HCT116 (cell line): Measurements from ENCODE around the gene ATP11B. TPM values are rescaled to one million over a fixed set of nuclear protein-coding genes. Genes with fewer than 3 reads are reported as not detected.

Source experiments
- ATAC-seq: fragments of 200-7000 bp; cut with Tn5 transposase; 2 replicates; pipeline ENCODE4 v1.9.1; 2020; ENCODE audit warnings: mild to moderate bottlenecking, moderate library complexity
- BruUV-seq: library from RNA; stranded (reverse); fragments of 400-500 nt; replicated peaks from 2 replicates; lab custom pipeline; 2021; lab: Mats Ljungman, UMichigan
- CTCF ChIA-PET: fragments of 300-600 bp; sonication (Branson Sonifier 250); formaldehyde crosslinking; loops from one replicate; lab custom pipeline; 2021; ENCODE audit warnings: antibody characterized with exemption; lab: Charles Lee
- POLR2A ChIA-PET: fragments of 300-600, 350-600 bp; sonication (Branson Sonifier 250); formaldehyde crosslinking; loops from one replicate; lab custom pipeline; 2021; ENCODE audit warnings: antibody characterized with exemption; lab: Charles Lee
- RAD21 ChIA-PET, 2 experiments: fragments of 300-600 bp; sonication (Branson Sonifier 250); formaldehyde crosslinking; loops; one replicate each; lab custom pipeline; 2023; ENCODE audit warnings: low total read pairs in 2 of 2; ENCODE audit not compliant: uncharacterized antibody in 2 of 2, unreplicated experiment in 2 of 2, low non-redundant PET in 1 of 2; lab: Charles Lee
- DNase-seq: peaks from one replicate; pipeline ENCODE4 v3.0.0-alpha.2; 2010; ENCODE audit warnings: low read depth, low spot score
- H2AFZ ChIP-seq: fragments of 200-600 bp; shearing (Covaris generic), sonication (generic); 2 replicates; pipeline ENCODE4 v1.6.1; 2017; ENCODE audit warnings: low read depth, mixed run types, mixed read lengths, antibody characterized with exemption, low read length; ENCODE audit not compliant: poor library complexity, severe bottlenecking
- H3K27ac ChIP-seq: 2 replicates; pipeline ENCODE4 v1.5.1; 2012; ENCODE audit warnings: low read depth, low read length
- H3K27me3 ChIP-seq: fragments of 200-600 bp; sonication (generic); 2 replicates; pipeline ENCODE4 v1.6.1; 2016; ENCODE audit warnings: mixed run types, low read length, mixed read lengths; ENCODE audit not compliant: insufficient read depth
- H3K36me3 ChIP-seq, 2 experiments: fragments of 200-500 bp in 1 of 2; fragments of 200-600 bp in 1 of 2; sonication (Bioruptor generic) in 1 of 2; sonication (generic) in 1 of 2; 2 replicates each; pipeline versions ENCODE4 v1.5.1 to v1.6.1; 2014 to 2016; ENCODE audit warnings: low read length in 2 of 2, inconsistent platforms in 1 of 2, mixed read lengths in 1 of 2, mixed run types in 1 of 2; ENCODE audit not compliant: insufficient read depth in 2 of 2, control insufficient read depth in 1 of 2
- H3K4me1 ChIP-seq, 2 experiments: fragments of 200-600 bp in 1 of 2; sonication (generic) in 1 of 2; 2 replicates each; pipeline versions ENCODE4 v1.5.1 to v1.6.1; 2012 to 2017; ENCODE audit warnings: low read length in 2 of 2, inconsistent platforms in 1 of 2, mild to moderate bottlenecking in 1 of 2, mixed read lengths in 1 of 2, mixed run types in 1 of 2, moderate library complexity in 1 of 2; ENCODE audit not compliant: insufficient read depth in 2 of 2, control insufficient read depth in 1 of 2
- H3K4me2 ChIP-seq: fragments of 200-600 bp; sonication (generic); 2 replicates; pipeline ENCODE4 v1.6.1; 2017; ENCODE audit warnings: mixed run types, low read length, mixed read lengths
- H3K4me3 ChIP-seq, 2 experiments: fragments of 200-600 bp in 1 of 2; sonication (generic) in 1 of 2; replicated peaks in 1 of 2; 2 replicates each; pipeline ENCODE4 v1.5.1; 2011 to 2016; ENCODE audit warnings: low read length in 2 of 2, control low read depth in 1 of 2, low read depth in 1 of 2, mild to moderate bottlenecking in 1 of 2, mixed read lengths in 1 of 2, mixed run types in 1 of 2
- H3K79me2 ChIP-seq: fragments of 200-600 bp; sonication (generic); 2 replicates; pipeline ENCODE4 v1.6.1; 2017; ENCODE audit warnings: mild to moderate bottlenecking, mixed run types, low read length, moderate library complexity, mixed read lengths; ENCODE audit not compliant: insufficient read depth
- H3K9ac ChIP-seq: fragments of 200-600 bp; sonication (generic); 2 replicates; pipeline ENCODE4 v1.6.1; 2016; ENCODE audit warnings: low read length, mixed read lengths
- H3K9me2 ChIP-seq: fragments of 200-600 bp; sonication (generic), shearing (Covaris generic); 2 replicates; pipeline ENCODE4 v1.6.1; 2017; ENCODE audit warnings: mixed run types, mild to moderate bottlenecking, moderate library complexity; ENCODE audit not compliant: insufficient read depth
- H3K9me3 ChIP-seq, 2 experiments: fragments of 200-500 bp in 1 of 2; fragments of 200-600 bp in 1 of 2; sonication (Bioruptor generic) in 1 of 2; sonication (generic) in 1 of 2; 2 replicates each; pipeline ENCODE4 v1.6.1; 2014 to 2017; ENCODE audit warnings: low read length in 2 of 2, mixed read lengths in 2 of 2, inconsistent platforms in 1 of 2, low read depth in 1 of 2, mild to moderate bottlenecking in 1 of 2, mixed run types in 1 of 2, moderate library complexity in 1 of 2; ENCODE audit not compliant: control insufficient read depth in 1 of 2, insufficient read depth in 1 of 2
- H4K20me1 ChIP-seq: fragments of 200-600 bp; sonication (generic), shearing (Covaris generic); 2 replicates; pipeline ENCODE4 v1.6.1; 2017; ENCODE audit warnings: mixed run types, mild to moderate bottlenecking, moderate library complexity; ENCODE audit not compliant: insufficient read depth
- CBX3 ChIP-seq: IDR thresholded peaks from 2 replicates; pipeline ENCODE4 v1.6.1; 2012; ENCODE audit warnings: low read depth
- CEBPB ChIP-seq: IDR thresholded peaks from 2 replicates; pipeline ENCODE4 v1.6.1; 2012; ENCODE audit warnings: low read depth
- EGR1 ChIP-seq: IDR thresholded peaks from 2 replicates; pipeline ENCODE4 v1.6.1; 2012; ENCODE audit warnings: low read depth
- EZH2 ChIP-seq: fragments of 200-600 bp; sonication (generic); IDR thresholded peaks from 2 replicates; pipeline ENCODE4 v1.6.1; 2017; ENCODE audit warnings: antibody characterized with exemption, mixed run types
- EZH2phosphoT487 ChIP-seq: fragments of 200-600 bp; IDR thresholded peaks from 2 replicates; pipeline ENCODE4 v1.6.1; 2018; ENCODE audit warnings: antibody characterized with exemption, borderline replicate concordance
- JUND ChIP-seq: IDR thresholded peaks from 2 replicates; pipeline ENCODE4 v1.6.1; 2012
- POLR2A ChIP-seq: IDR thresholded peaks from 2 replicates; pipeline ENCODE4 v1.7.0; 2011; ENCODE audit warnings: borderline replicate concordance; ENCODE audit not compliant: insufficient read depth, insufficient read length; ENCODE audit errors: extremely low read depth
- POLR2AphosphoS5 ChIP-seq: IDR thresholded peaks from 2 replicates; pipeline ENCODE4 v1.6.1; 2011; ENCODE audit warnings: mild to moderate bottlenecking, low read depth, low read length, moderate library complexity
- RAD21 ChIP-seq: IDR thresholded peaks from 2 replicates; pipeline ENCODE4 v1.6.1; 2012; ENCODE audit warnings: low read depth, mild to moderate bottlenecking
- SIN3A ChIP-seq: IDR thresholded peaks from 2 replicates; pipeline ENCODE4 v1.6.1; 2012; ENCODE audit warnings: low read depth
- SP1 ChIP-seq: IDR thresholded peaks from 2 replicates; pipeline ENCODE4 v1.6.1; 2012; ENCODE audit warnings: low read depth
- SRF ChIP-seq: IDR thresholded peaks from 2 replicates; pipeline ENCODE4 v1.6.1; 2012; ENCODE audit warnings: low read depth
- TCF7L2 ChIP-seq: IDR thresholded peaks from 2 replicates; pipeline ENCODE4 v1.7.0; 2011; ENCODE audit warnings: borderline replicate concordance, inconsistent platforms; ENCODE audit not compliant: insufficient read depth, insufficient read length; ENCODE audit errors: extremely low read depth
- ZFX ChIP-seq: fragments of 450-650 bp; IDR thresholded peaks from 2 replicates; pipeline ENCODE4 v1.6.1; 2017
- intact Hi-C: fragments of 100-400 bp; cut with micrococcal nuclease; formaldehyde crosslinking; loops from 2 replicates; pipeline ENCODE4 v1.10.0; 2022
- total RNA-seq: library from RNA; stranded (reverse); gene quantifications from one replicate; pipeline ENCODE4 v1.2.1, GENCODE V29; 2021; ENCODE audit not compliant: unreplicated experiment
- TF ChIP-seq, protein P1 (sequence below): IDR thresholded peaks from 2 replicates; pipeline ENCODE4 v1.6.1; 2012
- TF ChIP-seq, protein P2 (sequence below): IDR thresholded peaks from 2 replicates; pipeline ENCODE4 v1.6.1; 2011; ENCODE audit warnings: mild to moderate bottlenecking, low read length, moderate library complexity; ENCODE audit not compliant: insufficient replicate concordance; ENCODE audit errors: extremely low read depth
- TF ChIP-seq, protein P3 (sequence below): IDR thresholded peaks from 2 replicates; pipeline ENCODE4 v1.6.1; 2012

Gene ATP11B
- total RNA-seq, 1 experiment from 2014 or later = 53.0 TPM

DNA sequence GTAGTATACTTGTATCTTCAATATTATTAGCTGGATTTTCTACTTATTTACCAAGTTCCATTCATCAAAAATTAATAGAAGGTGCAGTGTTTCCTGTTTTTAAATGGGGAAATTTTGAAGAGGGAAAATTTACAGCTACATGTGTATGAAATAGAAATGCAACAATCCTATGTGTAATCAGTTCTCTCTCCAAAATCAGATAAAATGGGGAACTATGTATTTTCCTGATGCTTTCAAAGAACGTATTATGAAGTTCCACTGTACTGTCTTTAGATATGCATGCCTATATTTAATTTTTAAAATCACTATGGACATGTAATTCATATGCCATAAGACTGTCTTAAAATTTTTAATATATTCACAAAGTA is 143.6 kb downstream of the ATP11B start:
- Histone ChIP-seq H3K4me3 (no peak overlapping the region), H2AFZ (no peak overlapping the region), H3K36me3 (no peaks in the 10 kb centered on the region), H3K4me2 (no peak overlapping the region), H3K9ac (no peak overlapping the region), H3K27me3 (no peaks in the 10 kb centered on the region), H3K79me2 (no peaks in the 10 kb centered on the region; the same call in 1 of the 2 replicates), H3K9me3 (no peaks in the 10 kb centered on the region), H3K27ac (no peak overlapping the region), H3K9me2 (no peaks in the 10 kb centered on the region), H3K4me1 (no peaks in the 10 kb centered on the region), H4K20me1 (no peaks in the 10 kb centered on the region)
- intact Hi-C loops = no loop called here
- no TSS peak for BruUV-seq
- RAD21 ChIA-PET = no interaction called here
- DNase-seq (no peak), ATAC-seq (no peak)
- CTCF ChIA-PET = no interaction called here
- TF ChIP-seq, protein P1, sequence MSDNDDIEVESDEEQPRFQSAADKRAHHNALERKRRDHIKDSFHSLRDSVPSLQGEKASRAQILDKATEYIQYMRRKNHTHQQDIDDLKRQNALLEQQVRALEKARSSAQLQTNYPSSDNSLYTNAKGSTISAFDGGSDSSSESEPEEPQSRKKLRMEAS = no peak
- no peak for TF ChIP-seq CEBPB
- TF ChIP-seq EZH2 = no peak
- no peak for TF ChIP-seq POLR2A
- no peak for TF ChIP-seq CBX3
- POLR2A ChIA-PET = no interaction called here

DNA sequence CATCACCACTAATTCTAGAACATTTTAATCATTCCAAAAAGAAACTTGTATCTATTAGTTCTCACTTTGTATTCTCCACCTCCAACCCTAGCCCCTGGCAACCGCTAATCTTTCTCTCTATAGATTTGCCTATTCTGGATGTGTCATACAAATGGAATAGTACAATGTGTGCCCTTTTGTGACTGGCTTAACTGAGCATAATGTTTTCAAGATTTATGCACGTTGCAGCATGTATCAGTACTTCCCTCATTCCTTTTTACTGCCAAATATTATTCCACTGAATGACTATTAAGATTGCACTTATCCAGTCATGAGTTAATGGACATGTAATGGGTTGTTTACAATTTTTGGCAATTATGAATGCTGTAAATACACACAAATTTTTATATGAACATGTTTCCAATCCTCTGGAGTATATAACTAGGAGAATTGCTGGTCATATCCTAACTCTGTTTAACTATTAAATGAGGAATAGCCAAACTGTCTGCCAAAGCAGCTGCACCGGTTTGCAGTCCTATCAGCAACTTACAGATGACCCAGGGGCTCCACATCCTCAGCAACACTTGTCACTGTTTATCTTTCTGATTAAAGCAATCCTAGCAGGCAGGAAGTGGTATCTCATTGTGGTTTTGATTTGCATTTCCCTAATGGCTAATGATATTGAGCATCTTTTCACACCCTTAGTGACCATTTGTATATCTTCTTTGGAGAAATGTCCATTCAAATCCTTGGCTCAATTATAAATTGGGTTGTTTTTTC is 144.2 kb downstream of the ATP11B start:
- DNase-seq = no peak
- CTCF ChIA-PET = no interaction called here

More for the DNA sequence above, 144.2 kb downstream of the ATP11B start:
- no peak overlapping the region for H2AFZ ChIP-seq
- POLR2A ChIA-PET = no interaction called here
- H3K4me3 ChIP-seq = no peak overlapping the region
- H3K79me2 ChIP-seq = no peaks in the 10 kb centered on the region; the same call in 1 of the 2 replicates
- no peaks in the 10 kb centered on the region for H3K4me1 ChIP-seq
- H3K27ac ChIP-seq = no peak overlapping the region
- BruUV-seq = no TSS peak
- H3K4me2 ChIP-seq = no peak overlapping the region
- H3K9me2 ChIP-seq = no peaks in the 10 kb centered on the region
- RAD21 ChIA-PET = no interaction called here
- no peaks in the 10 kb centered on the region for H3K9me3 ChIP-seq
- no peak for ATAC-seq
- no peak for TF ChIP-seq TCF7L2
- TF ChIP-seq JUND = no peak
- no peak for TF ChIP-seq POLR2AphosphoS5
- no peak for TF ChIP-seq EGR1
- TF ChIP-seq EZH2phosphoT487 = no peak
- TF ChIP-seq SP1 = no peak
- no peak for TF ChIP-seq RAD21
- TF ChIP-seq, protein P2, sequence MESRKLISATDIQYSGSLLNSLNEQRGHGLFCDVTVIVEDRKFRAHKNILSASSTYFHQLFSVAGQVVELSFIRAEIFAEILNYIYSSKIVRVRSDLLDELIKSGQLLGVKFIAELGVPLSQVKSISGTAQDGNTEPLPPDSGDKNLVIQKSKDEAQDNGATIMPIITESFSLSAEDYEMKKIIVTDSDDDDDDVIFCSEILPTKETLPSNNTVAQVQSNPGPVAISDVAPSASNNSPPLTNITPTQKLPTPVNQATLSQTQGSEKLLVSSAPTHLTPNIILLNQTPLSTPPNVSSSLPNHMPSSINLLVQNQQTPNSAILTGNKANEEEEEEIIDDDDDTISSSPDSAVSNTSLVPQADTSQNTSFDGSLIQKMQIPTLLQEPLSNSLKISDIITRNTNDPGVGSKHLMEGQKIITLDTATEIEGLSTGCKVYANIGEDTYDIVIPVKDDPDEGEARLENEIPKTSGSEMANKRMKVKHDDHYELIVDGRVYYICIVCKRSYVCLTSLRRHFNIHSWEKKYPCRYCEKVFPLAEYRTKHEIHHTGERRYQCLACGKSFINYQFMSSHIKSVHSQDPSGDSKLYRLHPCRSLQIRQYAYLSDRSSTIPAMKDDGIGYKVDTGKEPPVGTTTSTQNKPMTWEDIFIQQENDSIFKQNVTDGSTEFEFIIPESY = no peak
- TF ChIP-seq CBX3 = no peak
- no peak for TF ChIP-seq SIN3A
- TF ChIP-seq SRF = no peak
- TF ChIP-seq ZFX = no peak
- TF ChIP-seq, protein P1 = no peak
- TF ChIP-seq POLR2A = no peak
- TF ChIP-seq, protein P3, sequence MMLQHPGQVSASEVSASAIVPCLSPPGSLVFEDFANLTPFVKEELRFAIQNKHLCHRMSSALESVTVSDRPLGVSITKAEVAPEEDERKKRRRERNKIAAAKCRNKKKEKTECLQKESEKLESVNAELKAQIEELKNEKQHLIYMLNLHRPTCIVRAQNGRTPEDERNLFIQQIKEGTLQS = no peak
- no peaks in the 10 kb centered on the region for H3K27me3 ChIP-seq
- intact Hi-C loops = no loop called here
- no peak overlapping the region for H3K9ac ChIP-seq
- H3K36me3 ChIP-seq = no peaks in the 10 kb centered on the region
- H4K20me1 ChIP-seq = no peaks in the 10 kb centered on the region
